GM12878 (cell line): ENCODE data around the gene FXYD3. TPM values are rescaled to one million over a fixed set of nuclear protein-coding genes. Genes with fewer than 3 reads are reported as not detected.

Experiments
- ATAC-seq: fragments of 200-7000 bp; cut with Tn5 transposase; 3 replicates; pipeline ENCODE4 v1.9.1; 2020; ENCODE audit warnings: mild to moderate bottlenecking, moderate library complexity
- BruUV-seq: library from RNA; stranded (reverse); fragments of 400-500 nt; replicated peaks from 2 replicates; lab custom pipeline; 2021; lab: Mats Ljungman, UMichigan
- CTCF ChIA-PET: fragments of 300-600 bp; sonication (Branson Sonifier 250); formaldehyde crosslinking; extraction: SDS; loops from one replicate; lab custom pipeline; 2021; ENCODE audit warnings: inconsistent platforms; lab: Yijun Ruan, JAX
- POLR2A ChIA-PET: fragments of 350-600 bp; formaldehyde crosslinking; extraction: SDS; loops from one replicate; lab custom pipeline; 2021; ENCODE audit warnings: inconsistent platforms; lab: Charles Lee
- RAD21 ChIA-PET: fragments of 300-600 bp; sonication (Branson Sonifier 250); formaldehyde crosslinking; loops from one replicate; lab custom pipeline; 2023; ENCODE audit warnings: antibody characterized with exemption; ENCODE audit not compliant: unreplicated experiment; lab: Charles Lee
- SMC1A ChIA-PET: fragments of 300-600 bp; sonication (Branson Sonifier 250); formaldehyde crosslinking; loops from one replicate; lab custom pipeline; 2023; ENCODE audit not compliant: unreplicated experiment, uncharacterized antibody; lab: Charles Lee
- DNase-seq: peaks from one replicate; pipeline ENCODE4 v3.0.0-alpha.2; 2011; ENCODE audit warnings: low read depth, low spot score
- FAIRE-seq: peaks from 3 replicates; lab custom pipeline; 2011; peaks lifted over from hg19 to GRCh38; lab: Jason Lieb, UNC
- H2AFZ ChIP-seq: 2 replicates; pipeline ENCODE4 v1.6.0; 2011; ENCODE audit warnings: low read depth, low read length, control low read depth; ENCODE audit not compliant: control insufficient read depth
- H3K27ac ChIP-seq: 2 replicates; pipeline ENCODE4 v1.5.1; 2011; ENCODE audit warnings: control low read depth; ENCODE audit not compliant: control insufficient read depth, insufficient read depth
- H3K27me3 ChIP-seq, 2 experiments: replicated peaks in 1 of 2; 2 replicates each; pipeline versions ENCODE4 v1.6.0 to v1.6.1; 2011; ENCODE audit warnings: low read length in 1 of 2; ENCODE audit not compliant: control insufficient read depth in 2 of 2, insufficient read depth in 2 of 2
- H3K36me3 ChIP-seq, 2 experiments: 2 replicates each; pipeline ENCODE4 v1.5.1; 2011; ENCODE audit warnings: low read length in 1 of 2; ENCODE audit not compliant: control insufficient read depth in 2 of 2, insufficient read depth in 2 of 2
- H3K4me1 ChIP-seq: 2 replicates; pipeline ENCODE4 v1.6.1; 2011; ENCODE audit warnings: mild to moderate bottlenecking, low read length, moderate library complexity, mixed read lengths; ENCODE audit not compliant: control insufficient read depth, insufficient read depth
- H3K4me2 ChIP-seq: 2 replicates; pipeline ENCODE4 v1.6.0; 2011; ENCODE audit warnings: control low read depth; ENCODE audit not compliant: control insufficient read depth, insufficient read depth
- H3K4me3 ChIP-seq: fragments of 200-600 bp; sonication (generic); 2 replicates; pipeline ENCODE4 v1.5.1; 2016
- H3K79me2 ChIP-seq: 2 replicates; pipeline ENCODE4 v1.6.0; 2011; ENCODE audit warnings: low read length; ENCODE audit not compliant: control insufficient read depth, insufficient read depth
- H3K9ac ChIP-seq: 2 replicates; pipeline ENCODE4 v1.8.0; 2011; ENCODE audit warnings: low read length, control low read depth, mixed read lengths; ENCODE audit not compliant: control insufficient read depth, insufficient read depth
- H3K9me3 ChIP-seq: replicated peaks from 3 replicates; pipeline ENCODE4 v1.5.1; 2011; ENCODE audit warnings: mild to moderate bottlenecking, low read length; ENCODE audit not compliant: control insufficient read depth, insufficient read depth
- H4K20me1 ChIP-seq: 2 replicates; pipeline ENCODE4 v1.6.0; 2011; ENCODE audit not compliant: control insufficient read depth, insufficient read depth
- ASH2L ChIP-seq: fragments of 300-600, 200-600 bp; sonication (generic); IDR thresholded peaks from 2 replicates; pipeline ENCODE4 v1.6.1; 2017; ENCODE audit warnings: low read depth, mild to moderate bottlenecking, borderline replicate concordance
- MEF2A ChIP-seq: IDR thresholded peaks from 2 replicates; pipeline ENCODE4 v1.6.1; 2011; ENCODE audit warnings: low read depth, mild to moderate bottlenecking, low read length, moderate library complexity; ENCODE audit not compliant: insufficient read depth
- MYB ChIP-seq: fragments of 150-350 bp; IDR thresholded peaks from 2 replicates; pipeline ENCODE4 v1.6.1; 2014; ENCODE audit warnings: mild to moderate bottlenecking, low read depth, low read length, borderline replicate concordance
- NR2C2 ChIP-seq: IDR thresholded peaks from 2 replicates; pipeline ENCODE4 v1.6.1; 2011; ENCODE audit warnings: borderline replicate concordance, low read depth; ENCODE audit not compliant: control insufficient read depth, insufficient read length
- POLR2AphosphoS2 ChIP-seq: IDR thresholded peaks from 2 replicates; pipeline ENCODE4 v1.6.1; 2011; ENCODE audit warnings: low read depth, mild to moderate bottlenecking, low read length, improper control_type of control experiment, moderate library complexity
- TAF1 ChIP-seq: IDR thresholded peaks from 2 replicates; pipeline ENCODE4 v1.6.1; 2011; ENCODE audit warnings: mild to moderate bottlenecking, low read depth, low read length, borderline replicate concordance
- YBX1 ChIP-seq: fragments of 450-650 bp; IDR thresholded peaks from 2 replicates; pipeline ENCODE4 v1.6.1; 2016; ENCODE audit warnings: antibody characterized with exemption
- WGBS: methylation state at CpG from one replicate; pipeline ENCODE4 v1.1.6; 2016; ENCODE audit warnings: low lambda C conversion rate; ENCODE audit not compliant: insufficient replicate concordance, insufficient coverage; ENCODE audit errors: missing lambda C conversion rate; 5-methylcytosine and 5-hydroxymethylcytosine counted together
- in situ Hi-C: fragments of 300-500 bp; cut with MboI; formaldehyde crosslinking; loops from 9 replicates; pipeline ENCODE4 v1.14.3; 2018; ENCODE audit warnings: mixed read lengths
- intact Hi-C: fragments of 100-400 bp; cut with micrococcal nuclease; formaldehyde crosslinking; loops from one replicate; pipeline ENCODE4 v1.14.2; 2022; ENCODE audit not compliant: unreplicated experiment
- polyA plus RNA-seq, 11 experiments: library from polyadenylated mRNA; depleted of rRNA in 4 of 11; unstranded in 6 of 11; stranded (reverse) in 5 of 11; fragments of >200 nt; fragmentation: Nextera tagmentation in 4 of 11; fragmentation: Illumina TruSeq in 1 of 11; extraction: Ambion mirVana in 4 of 11; extraction: Trizol in 1 of 11; gene quantifications; 1 replicate in 1 of 11; 2 replicates in 10 of 11; pipeline versions ENCODE4 v1.2.1 to v1.2.3, GENCODE V29; 2011 to 2016; ENCODE audit warnings: inconsistent platforms in 2 of 11, missing spikeins in 2 of 11, low read depth in 1 of 11
- total RNA-seq, 4 experiments: library from RNA; depleted of rRNA in 3 of 4; stranded (reverse); fragments of >200 nt in 3 of 4; fragmentation: Illumina TruSeq in 1 of 4; extraction: Trizol in 1 of 4; gene quantifications; 2 replicates each; pipeline versions ENCODE4 v1.2.1 to v1.2.3, GENCODE V29; 2013 to 2021
- TF ChIP-seq, protein P1 (sequence below): IDR thresholded peaks from 2 replicates; pipeline ENCODE4 v1.6.1; 2011; ENCODE audit warnings: low read depth, low read length, improper control_type of control experiment, borderline replicate concordance

FXYD3 gene
- total and polyA plus RNA-seq, 10 of the 15 experiments (the other 5 are each of a cell fraction or from before 2014, with no cell fraction given), result 0.09 to 0.44 TPM; not detected in 8

DNA sequence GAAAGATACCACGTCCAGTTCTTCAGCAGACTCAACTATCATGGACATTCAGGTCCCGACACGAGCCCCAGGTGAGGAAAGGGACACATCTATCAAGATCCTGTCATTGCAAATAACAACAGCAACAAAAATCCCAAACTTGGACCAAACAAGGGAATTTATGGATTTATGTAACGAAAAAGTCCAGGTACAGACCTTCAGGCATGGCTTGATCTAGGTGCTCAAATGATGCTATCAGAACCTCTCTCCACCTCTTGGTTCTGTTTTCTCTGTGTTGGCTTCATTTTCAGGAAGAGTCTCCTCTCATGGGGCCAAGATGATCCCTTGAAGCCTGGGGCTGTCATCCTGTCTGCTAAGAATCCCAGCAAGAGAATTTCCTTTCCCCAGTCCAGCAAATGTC, 41.8 kb downstream of the FXYD3 start (continued):
- TF ChIP-seq MEF2A, result no peak
- TF ChIP-seq POLR2AphosphoS2, result no peak
- TF ChIP-seq YBX1, result no peak
- TF ChIP-seq TAF1, result no peak
- TF ChIP-seq ASH2L, result no peak
- no peak for TF ChIP-seq NR2C2

GRCh38 chr19:35159606-35160005, 44.0 kb downstream of the FXYD3 start:
- Histone ChIP-seq H3K4me2 (no peak overlapping the region), H3K4me1 (peaks cover 6% of the 10 kb centered on the region; the same call in 1 of the 2 replicates), H3K4me3 (no peak overlapping the region), H3K9ac (no peak overlapping the region), H3K79me2 (peaks cover 17% of the 10 kb centered on the region), H3K27me3 (no peaks in the 10 kb centered on the region), H3K9me3 (peaks cover 18% of the 10 kb centered on the region), H3K36me3 (peaks cover 16 to 46% of the 10 kb centered on the region in 2 experiments), H2AFZ (no peak overlapping the region), H4K20me1 (no peaks in the 10 kb centered on the region), H3K27ac (no peak overlapping the region)
- in situ Hi-C loops (no loop called here), intact Hi-C loops (loop anchor here (5.0 kb wide), 1 partner anchor 48 kb away; no protein-coding TSS in a partner anchor)
- no peak for TF ChIP-seq MYB
- TF ChIP-seq, protein P1, sequence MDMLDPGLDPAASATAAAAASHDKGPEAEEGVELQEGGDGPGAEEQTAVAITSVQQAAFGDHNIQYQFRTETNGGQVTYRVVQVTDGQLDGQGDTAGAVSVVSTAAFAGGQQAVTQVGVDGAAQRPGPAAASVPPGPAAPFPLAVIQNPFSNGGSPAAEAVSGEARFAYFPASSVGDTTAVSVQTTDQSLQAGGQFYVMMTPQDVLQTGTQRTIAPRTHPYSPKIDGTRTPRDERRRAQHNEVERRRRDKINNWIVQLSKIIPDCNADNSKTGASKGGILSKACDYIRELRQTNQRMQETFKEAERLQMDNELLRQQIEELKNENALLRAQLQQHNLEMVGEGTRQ, result no peak
- no peak for FAIRE-seq
- CTCF ChIA-PET, result interaction anchor here (2.2 to 3.7 kb wide), 2 partner anchors 18 to 46 kb away, joined by 7 to 19 read pairs; no protein-coding TSS in a partner anchor
- RAD21 ChIA-PET, result no interaction called here
- ATAC-seq, result no peak
- POLR2A ChIA-PET, result interaction anchor here (0.6 to 1.6 kb wide), 2 partner anchors 46 to 944 kb away, joined by 4 to 6 read pairs; no protein-coding TSS in a partner anchor
- WGBS, result 98% methylated on average over 8 of the region's 8 CpGs
- SMC1A ChIA-PET, result no interaction called here
- BruUV-seq, result no TSS peak
- no peak for DNase-seq
